SJCRH30 (cell line): Measurements from ENCODE around the gene SH2D3A. TPM values are rescaled to one million over a fixed set of nuclear protein-coding genes. Genes with fewer than 3 reads are reported as not detected.
"Not testable (repeated sequence)": the region's sequence is repeated elsewhere in the genome, so short reads cannot be mapped to it uniquely, and the experiment has no call there.

ENCODE experiments used
- DNase-seq, 2 experiments: peaks; one replicate each; pipeline ENCODE4 v3.0.0-alpha.2; 2015 to 2020
- H3K27ac ChIP-seq: fragments of 250-450 bp; sonication (Bioruptor Pico); 2 replicates; pipeline ENCODE4 v1.5.1; 2020; ENCODE audit warnings: mild to moderate bottlenecking, moderate library complexity
- H3K27me3 ChIP-seq: fragments of 250-450 bp; sonication (Bioruptor Pico); 2 replicates; pipeline ENCODE4 v1.5.1; 2020; ENCODE audit warnings: mild to moderate bottlenecking, moderate library complexity
- H3K36me3 ChIP-seq: fragments of 250-450 bp; sonication (Bioruptor Pico); 2 replicates; pipeline ENCODE4 v1.5.1; 2020; ENCODE audit warnings: mild to moderate bottlenecking, moderate library complexity
- H3K4me1 ChIP-seq: fragments of 250-450 bp; sonication (Bioruptor Pico); 2 replicates; pipeline ENCODE4 v1.5.1; 2020; ENCODE audit warnings: mild to moderate bottlenecking, moderate library complexity
- H3K4me3 ChIP-seq: fragments of 250-450 bp; sonication (Bioruptor Pico); 2 replicates; pipeline ENCODE4 v1.5.1; 2020; ENCODE audit warnings: mild to moderate bottlenecking, moderate library complexity
- H3K9me3 ChIP-seq: fragments of 250-450 bp; sonication (Bioruptor Pico); replicated peaks from 2 replicates; pipeline ENCODE4 v1.5.1; 2020; ENCODE audit warnings: mild to moderate bottlenecking, moderate library complexity
- total RNA-seq: library from RNA; depleted of rRNA; stranded (reverse); fragments of >200 nt; shearing (Covaris generic); gene quantifications from 2 replicates; pipeline ENCODE4 v1.2.3, GENCODE V29; 2014

SH2D3A gene
- total RNA-seq, 1 experiment from 2014 or later = not detected

GRCh38 chr19:6718111-6718740, 49.0 kb downstream of the SH2D3A start:
- DNase-seq = no peak
- Histone ChIP-seq H3K36me3 (no peaks in the 10 kb centered on the region), H3K27me3 (0 out of 2 replicates have a peak, but pooled peaks cover 4% of the 10 kb centered on the region), H3K4me1 (no peaks in the 10 kb centered on the region), H3K4me3 (no peak overlapping the region), H3K9me3 (no peaks in the 10 kb centered on the region), H3K27ac (no peak overlapping the region)

DNA sequence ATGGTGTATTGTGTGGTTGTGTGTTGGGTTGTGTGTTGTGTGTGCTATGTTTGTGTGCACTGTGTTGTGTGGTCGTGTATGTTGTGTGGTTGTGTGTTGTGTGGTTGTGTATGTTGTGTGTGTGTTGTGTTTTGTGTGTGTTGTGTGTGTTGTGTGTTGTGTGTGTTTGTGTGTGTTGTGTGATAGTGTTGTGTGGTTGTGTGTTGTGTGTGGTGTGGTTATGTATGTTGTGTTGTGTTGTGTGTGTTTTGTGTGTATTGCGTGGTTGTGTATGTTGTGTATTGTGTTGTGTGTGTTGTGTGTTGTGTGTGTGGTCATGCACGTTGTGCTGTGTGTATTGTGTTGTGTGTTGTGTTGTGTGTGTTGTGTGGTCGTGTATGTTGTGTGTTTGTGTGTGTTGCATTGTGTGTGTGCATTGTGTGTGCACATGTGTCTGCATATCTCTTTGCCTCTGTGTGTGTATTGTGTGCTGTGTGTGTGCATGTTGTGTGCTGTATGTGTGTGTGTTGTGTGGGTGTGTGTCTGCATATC, 49.7 kb downstream of the SH2D3A start:
- Histone ChIP-seq H3K9me3 (no peaks in the 10 kb centered on the region), H3K27me3 (0 out of 2 replicates have a peak, but pooled peaks cover 4% of the 10 kb centered on the region), H3K36me3 (no peaks in the 10 kb centered on the region), H3K4me3 (no peak overlapping the region), H3K4me1 (no peaks in the 10 kb centered on the region), H3K27ac (no peak overlapping the region)
- DNase-seq = no peak

GRCh38 chr19:6717036-6717435, 50.2 kb downstream of the SH2D3A start:
- Histone ChIP-seq H3K27ac (no peak overlapping the region), H3K9me3 (no peaks in the 10 kb centered on the region), H3K36me3 (no peaks in the 10 kb centered on the region), H3K27me3 (0 out of 2 replicates have a peak, but pooled peaks cover 4% of the 10 kb centered on the region), H3K4me3 (no peak overlapping the region), H3K4me1 (no peaks in the 10 kb centered on the region)
- no peak for DNase-seq

GRCh38 chr19:6716610-6716970, 50.6 kb downstream of the SH2D3A start:
- DNase-seq = no peak
- no peaks in the 10 kb centered on the region for H3K36me3 ChIP-seq
- H3K4me1 ChIP-seq = no peaks in the 10 kb centered on the region
- no peaks in the 10 kb centered on the region for H3K9me3 ChIP-seq
- H3K27ac ChIP-seq = no peak overlapping the region
- H3K4me3 ChIP-seq = no peak overlapping the region
- H3K27me3 ChIP-seq = 0 out of 2 replicates have a peak, but pooled peaks cover 4% of the 10 kb centered on the region

DNA sequence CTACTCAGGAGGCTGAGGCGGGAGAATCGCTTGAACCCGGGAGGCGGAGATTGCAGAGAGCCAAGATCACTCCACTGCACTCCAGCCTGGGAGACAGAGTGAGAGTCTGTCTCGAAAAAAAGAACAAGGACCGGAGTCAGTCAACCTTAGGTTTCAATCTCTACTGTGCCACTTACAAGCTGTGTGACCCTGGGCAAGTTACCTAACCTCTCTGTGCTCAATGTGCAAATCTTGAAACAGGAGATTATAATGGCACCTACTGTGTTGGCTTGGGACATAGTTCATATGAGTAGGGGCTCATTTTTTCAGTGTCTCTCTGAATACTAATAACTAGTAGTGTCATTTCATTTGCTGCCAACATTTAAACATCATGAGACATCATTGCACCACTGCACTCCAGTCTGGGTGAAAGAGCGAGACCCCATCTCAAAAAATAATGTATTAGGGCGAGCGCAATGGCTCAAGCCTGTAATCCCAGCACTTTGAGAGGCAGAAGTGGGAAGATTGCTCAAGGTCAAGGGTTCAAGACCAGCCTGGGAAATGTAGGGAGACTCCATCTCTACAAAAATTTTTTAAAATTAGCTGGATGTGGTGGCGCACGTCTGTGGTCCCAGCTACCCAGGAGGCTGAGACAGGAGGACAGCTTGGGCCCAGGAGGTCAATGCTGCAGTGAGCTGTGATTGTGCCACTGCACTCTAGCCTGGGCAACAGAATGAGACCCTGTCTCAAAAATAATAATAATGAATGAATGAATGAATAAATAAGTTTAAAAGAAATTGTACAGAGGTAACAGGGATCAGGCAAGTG, 52.3 kb downstream of the SH2D3A start:
- DNase-seq = no peak
- Histone ChIP-seq H3K27ac (no peak overlapping the region), H3K36me3 (no peaks in the 10 kb centered on the region), H3K27me3 (no peaks in the 10 kb centered on the region), H3K4me1 (no peaks in the 10 kb centered on the region), H3K4me3 (no peak overlapping the region), H3K9me3 (no peaks in the 10 kb centered on the region)

GRCh38 chr19:6713773-6714692, 53.2 kb downstream of the SH2D3A start:
- H3K4me3 ChIP-seq = no peak overlapping the region
- H3K4me1 ChIP-seq = no peaks in the 10 kb centered on the region
- no peaks in the 10 kb centered on the region for H3K27me3 ChIP-seq
- H3K36me3 ChIP-seq = no peaks in the 10 kb centered on the region
- H3K9me3 ChIP-seq = no peaks in the 10 kb centered on the region
- H3K27ac ChIP-seq = no peak overlapping the region
- no peak for DNase-seq

GRCh38 chr19:6712692-6713670, 54.3 kb downstream of the SH2D3A start:
- Histone ChIP-seq H3K27me3 (no peaks in the 10 kb centered on the region), H3K4me3 (no peak overlapping the region), H3K27ac (no peak overlapping the region), H3K4me1 (no peaks in the 10 kb centered on the region), H3K36me3 (no peaks in the 10 kb centered on the region), H3K9me3 (no peaks in the 10 kb centered on the region)
- DNase-seq = no peak

- no peak overlapping the region for H3K27ac ChIP-seq
- no peaks in the 10 kb centered on the region for H3K36me3 ChIP-seq
- no peaks in the 10 kb centered on the region for H3K27me3 ChIP-seq
- H3K4me1 ChIP-seq = no peaks in the 10 kb centered on the region
- H3K4me3 ChIP-seq = no peak overlapping the region
- H3K9me3 ChIP-seq = no peaks in the 10 kb centered on the region
- no peak for DNase-seq
Measured at GRCh38 chr19:6712231-6712630, 55.0 kb downstream of the SH2D3A start.

- H3K4me1 ChIP-seq = no peaks in the 10 kb centered on the region
- no peaks in the 10 kb centered on the region for H3K36me3 ChIP-seq
- H3K4me3 ChIP-seq = no peak overlapping the region
- no peaks in the 10 kb centered on the region for H3K27me3 ChIP-seq
- H3K9me3 ChIP-seq = no peaks in the 10 kb centered on the region
- H3K27ac ChIP-seq = no peak overlapping the region
- DNase-seq = no peak
Measured at GRCh38 chr19:6711605-6712004, 55.6 kb downstream of the SH2D3A start.

DNA sequence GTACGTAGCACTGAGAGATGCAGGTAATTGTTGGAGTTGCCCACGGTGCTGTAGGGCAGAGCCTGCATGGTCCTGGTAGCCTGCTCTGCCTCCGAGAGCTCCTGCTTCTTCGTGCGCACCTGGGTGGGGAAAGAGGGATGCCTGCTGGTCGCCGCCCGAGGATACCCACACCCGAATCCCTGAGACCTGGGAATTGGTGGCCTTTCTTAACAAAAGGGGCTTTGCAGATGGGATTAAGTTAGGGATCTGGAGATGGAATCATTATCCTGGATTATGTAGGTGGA, 56.2 kb downstream of the SH2D3A start:
- no peaks in the 10 kb centered on the region for H3K27me3 ChIP-seq
- H3K4me3 ChIP-seq = no peak overlapping the region
- H3K36me3 ChIP-seq = no peaks in the 10 kb centered on the region
- no peaks in the 10 kb centered on the region for H3K4me1 ChIP-seq
- no peaks in the 10 kb centered on the region for H3K9me3 ChIP-seq
- no peak overlapping the region for H3K27ac ChIP-seq
- DNase-seq = no peak

DNA sequence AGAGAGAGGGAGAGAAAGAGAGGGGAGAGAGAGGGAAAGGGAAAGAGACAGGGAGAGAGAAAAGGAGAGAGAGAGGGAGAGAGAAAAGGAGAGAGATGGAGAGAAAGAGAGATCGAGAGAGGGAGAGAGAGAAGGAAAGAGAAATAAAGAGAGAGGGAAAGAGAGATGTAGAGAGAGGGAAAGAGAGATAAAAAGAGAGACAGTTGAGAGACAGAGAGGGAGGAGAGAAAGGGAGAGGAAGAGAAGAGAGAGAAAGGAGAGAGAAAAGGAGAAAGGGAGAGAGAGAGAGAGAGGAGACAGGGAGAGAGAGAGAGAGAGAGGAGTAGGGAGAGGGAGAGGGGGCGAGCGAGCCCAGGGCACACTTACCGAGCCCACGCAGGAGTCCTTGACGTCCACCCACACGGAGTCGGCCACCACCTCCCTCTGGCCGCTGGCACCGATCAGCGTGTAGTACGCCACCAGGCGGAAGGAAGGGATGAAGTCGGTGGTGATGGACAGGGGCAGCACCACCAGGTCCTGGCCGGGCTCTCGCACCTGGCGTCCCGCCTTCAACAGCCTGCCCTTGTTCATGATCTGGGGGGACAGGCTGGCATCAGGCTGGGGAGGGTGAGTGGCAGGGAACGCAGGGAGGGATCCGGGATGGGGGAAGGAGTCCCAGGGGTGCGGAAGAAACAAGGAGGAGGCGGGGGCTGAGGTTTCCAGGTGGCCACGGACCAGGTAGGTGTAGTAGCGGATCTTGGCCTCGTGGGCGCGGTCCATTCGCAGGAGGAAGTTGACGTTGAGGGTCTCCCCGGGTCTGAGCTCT, 56.8 kb downstream of the SH2D3A start:
- no peak for DNase-seq
- Histone ChIP-seq H3K4me1 (no peaks in the 10 kb centered on the region), H3K27ac (no peak overlapping the region), H3K9me3 (no peaks in the 10 kb centered on the region), H3K27me3 (no peaks in the 10 kb centered on the region), H3K4me3 (no peak overlapping the region), H3K36me3 (no peaks in the 10 kb centered on the region)

DNA sequence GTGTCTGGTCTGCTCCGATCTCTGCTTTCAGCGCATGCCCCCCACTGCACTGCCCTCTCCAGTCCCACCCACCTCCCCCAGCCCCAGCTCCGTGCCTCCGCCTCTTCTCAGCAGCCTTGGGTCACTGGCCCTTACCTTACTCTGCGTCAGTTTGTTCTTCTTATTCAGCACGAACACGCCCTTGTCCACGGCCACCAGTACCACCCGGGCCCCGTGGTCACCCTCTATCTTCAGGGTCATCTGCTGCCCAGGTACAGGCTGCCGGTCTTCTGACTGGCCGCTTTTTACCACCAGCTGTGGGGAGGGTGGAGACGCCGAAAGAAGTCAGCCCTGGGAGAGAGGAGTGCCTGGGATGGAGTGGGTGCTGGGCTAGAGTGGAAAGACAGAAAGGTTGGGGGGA, 57.7 kb downstream of the SH2D3A start:
- no peaks in the 10 kb centered on the region for H3K36me3 ChIP-seq
- no peak overlapping the region for H3K27ac ChIP-seq
- H3K9me3 ChIP-seq = no peaks in the 10 kb centered on the region
- no peak overlapping the region for H3K4me3 ChIP-seq
- H3K4me1 ChIP-seq = no peaks in the 10 kb centered on the region
- H3K27me3 ChIP-seq = no peaks in the 10 kb centered on the region
- no peak for DNase-seq

DNA sequence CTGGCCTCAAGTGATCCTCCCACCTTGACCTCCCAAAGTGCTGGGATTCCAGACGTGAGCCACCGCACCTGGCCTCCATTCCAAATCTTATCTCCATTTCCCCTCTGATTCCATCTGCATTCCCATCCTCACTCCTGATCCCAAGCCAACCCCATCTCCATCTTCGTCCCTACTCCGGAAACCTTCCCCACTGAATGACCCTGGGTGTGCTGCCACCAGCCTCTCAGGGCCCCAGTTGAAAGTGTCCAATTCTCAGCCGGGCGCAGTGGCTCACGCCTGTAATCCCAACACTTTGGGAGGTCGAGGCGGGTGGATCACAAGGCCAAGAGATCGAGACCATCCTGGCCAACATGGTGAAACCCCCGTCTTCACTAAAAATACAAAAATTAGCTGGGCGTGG, 58.3 kb downstream of the SH2D3A start:
- not testable (repeated sequence) for H3K9me3 ChIP-seq, H3K4me1 ChIP-seq, H3K4me3 ChIP-seq, H3K36me3 ChIP-seq, H3K27me3 ChIP-seq, DNase-seq, H3K27ac ChIP-seq
